ENCODE data around the gene DCPS.
"Not testable (repeated sequence)": the region's sequence is repeated elsewhere in the genome, so short reads cannot be mapped to it uniquely, and the experiment has no call there.

Gene DCPS

GRCh38 chr11:126383339-126384335 is 79.8 kb downstream of the DCPS start:
- no peak for DNase-seq (ENCODE audit: low spot score)

GRCh38 chr11:126384449-126385070 is 80.7 kb downstream of the DCPS start:
- DNase-seq (ENCODE audit: low spot score): no peak

DNA sequence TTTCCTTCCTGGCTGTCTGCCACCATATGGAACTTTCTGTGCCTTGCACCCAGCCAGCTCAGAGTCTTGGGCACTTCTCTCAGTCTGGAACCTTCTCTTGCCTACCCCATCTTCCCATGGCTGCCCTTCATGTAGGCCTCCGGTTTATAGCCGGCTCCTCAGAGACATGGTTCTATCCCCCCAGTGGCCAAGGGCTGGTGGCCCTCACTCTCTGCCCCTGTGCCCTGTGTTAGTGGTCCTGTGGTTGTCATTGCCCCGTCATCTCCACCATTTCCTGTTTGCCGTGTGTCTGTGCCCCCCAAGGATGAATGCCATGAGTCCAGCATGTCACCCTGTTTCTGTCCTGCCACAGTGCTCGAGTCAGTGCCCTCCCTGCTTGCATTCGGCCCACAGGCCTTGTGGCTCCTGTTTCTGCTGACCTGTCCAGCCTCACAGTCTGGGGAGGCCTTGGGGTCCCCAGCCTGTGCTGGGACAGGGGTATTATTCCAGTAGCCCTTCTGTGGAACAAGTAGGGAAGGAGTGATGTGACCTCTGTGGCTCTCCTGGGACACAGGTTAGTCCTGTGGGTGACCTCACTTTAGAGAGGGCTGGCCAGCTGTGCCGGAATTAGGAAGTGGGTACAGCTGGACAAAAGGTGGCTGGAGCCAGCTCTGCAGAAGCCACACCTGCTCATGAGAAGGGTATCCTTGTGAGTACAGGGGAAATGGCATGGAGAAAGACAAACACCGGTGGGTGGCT is 82.3 kb downstream of the DCPS start:
- no peak for DNase-seq (ENCODE audit: low spot score)

DNA sequence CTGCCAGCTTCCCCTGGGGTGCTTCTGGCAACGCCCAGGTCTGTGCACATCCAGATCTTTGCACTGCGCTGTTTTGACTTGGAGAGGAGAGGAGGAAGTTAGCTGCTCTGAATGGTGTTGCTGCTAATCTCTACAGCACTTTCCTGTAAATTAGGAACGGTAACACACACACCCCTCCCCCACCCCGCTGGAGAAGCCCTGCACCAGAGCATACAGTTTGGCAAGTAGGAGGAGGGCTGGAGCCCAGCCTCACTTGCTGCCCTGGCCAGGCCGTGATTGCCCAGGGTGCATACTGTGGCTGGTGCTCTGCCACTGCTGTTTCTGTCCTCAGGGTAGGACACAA is 82.8 kb downstream of the DCPS start:
- not testable (repeated sequence) for DNase-seq (ENCODE audit: low spot score)

DNA sequence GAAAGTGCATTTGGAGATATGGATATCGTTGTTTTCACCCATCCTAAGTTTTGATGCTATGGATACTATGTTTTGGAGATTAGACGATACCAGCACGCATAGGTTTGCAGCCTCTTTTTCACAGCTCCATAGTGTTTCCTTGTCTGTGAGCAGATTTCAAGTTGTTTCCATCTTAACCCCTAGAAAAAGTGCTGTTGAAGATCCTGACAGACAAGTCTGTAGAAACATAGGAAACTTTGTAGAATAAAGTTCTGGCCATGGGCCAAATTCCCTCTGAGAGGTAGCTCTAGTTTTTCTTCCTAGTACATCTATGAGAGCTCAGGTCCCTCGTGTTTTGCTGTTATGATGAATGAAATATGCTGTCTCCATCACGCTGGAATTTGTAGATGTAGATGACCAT is 84.0 kb downstream of the DCPS start:
- no peak for DNase-seq (ENCODE audit: low spot score)

DNA sequence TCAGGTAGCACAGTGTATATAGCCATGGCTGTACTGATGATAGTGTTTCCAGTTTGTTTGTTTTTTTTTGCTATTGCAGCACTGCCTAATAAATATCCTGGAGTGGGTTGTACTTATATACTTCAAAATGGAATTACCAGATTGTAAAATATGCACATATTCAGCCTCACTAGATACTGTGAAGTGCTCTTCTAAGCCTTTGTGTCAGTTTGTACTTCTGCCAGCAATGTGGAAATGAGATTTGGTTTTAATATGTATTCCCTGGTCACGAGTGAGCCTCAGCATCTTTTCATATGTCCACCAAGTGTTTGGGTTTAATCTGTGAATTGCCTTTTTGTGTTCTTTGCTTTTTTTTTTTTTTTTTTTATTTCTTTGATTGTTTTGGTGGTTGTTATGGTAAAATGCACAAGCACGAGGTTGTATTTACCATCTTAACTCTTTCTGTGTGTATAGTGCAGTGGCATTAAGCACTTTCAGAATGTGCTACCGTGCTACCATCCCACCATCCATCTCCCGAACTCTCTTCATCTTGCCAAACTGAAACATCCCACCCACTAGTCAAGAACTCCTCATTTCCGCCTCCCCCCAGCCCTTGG is 86.5 kb downstream of the DCPS start:
- DNase-seq (ENCODE audit: low spot score): no peak

- no peak for DNase-seq (ENCODE audit: low spot score)
Observed at GRCh38 chr11:126391286-126391954, 87.6 kb downstream of the DCPS start.

DNA sequence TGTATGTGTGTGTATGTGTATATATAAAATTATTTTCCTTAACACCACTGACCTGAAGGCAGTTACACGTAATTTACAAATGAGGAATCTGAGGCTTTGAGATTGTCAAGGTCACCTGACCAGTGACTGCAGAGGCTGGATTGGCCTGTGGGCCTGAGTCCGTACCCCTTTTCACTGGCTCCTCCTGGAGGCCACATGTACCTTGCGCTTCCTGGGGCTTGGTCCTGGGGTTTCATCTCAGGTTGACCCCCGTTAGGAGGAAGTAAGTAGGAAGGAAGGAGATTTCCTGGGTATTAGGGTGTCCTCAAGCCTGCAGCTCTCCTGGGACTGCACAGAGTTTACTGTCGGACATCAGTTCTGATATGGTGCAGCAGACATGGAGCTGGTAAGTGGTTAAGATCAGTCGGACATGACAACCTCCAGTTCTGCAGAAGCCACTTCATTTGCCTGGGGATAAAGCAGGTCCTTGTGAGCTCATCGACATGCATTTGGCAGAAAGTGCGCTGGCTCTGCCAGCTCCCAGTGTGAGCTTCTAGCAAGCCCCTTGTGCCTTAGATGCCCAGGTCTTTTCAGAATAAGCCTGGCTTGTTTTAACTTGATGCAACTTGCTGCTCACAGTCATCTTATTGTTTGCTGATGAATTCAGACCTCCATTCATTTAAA is 88.2 kb downstream of the DCPS start:
- DNase-seq (ENCODE audit: low spot score): no peak

DNA sequence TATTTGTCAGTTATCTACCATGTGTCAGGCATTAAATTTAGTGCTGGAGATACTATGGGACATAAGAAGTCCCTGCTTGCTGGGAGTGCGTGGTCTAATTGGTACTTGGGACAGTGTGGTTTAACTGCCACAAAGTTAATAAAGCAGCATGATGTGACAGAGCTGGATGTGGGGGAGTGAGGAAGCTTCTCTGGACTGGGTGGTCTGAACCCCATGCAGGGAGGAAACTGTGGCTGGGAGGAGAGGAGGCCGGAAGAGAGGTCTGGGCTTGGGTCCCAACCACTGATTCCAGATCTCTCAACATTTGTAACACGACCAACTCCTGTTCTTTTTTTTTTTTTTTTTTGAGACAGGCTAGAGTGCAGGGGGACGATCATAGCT is 88.8 kb downstream of the DCPS start:
- no peak for DNase-seq (ENCODE audit: low spot score)

- no peak for DNase-seq (ENCODE audit: low spot score)
Observed at GRCh38 chr11:126393143-126393542, 89.3 kb downstream of the DCPS start.

DNA sequence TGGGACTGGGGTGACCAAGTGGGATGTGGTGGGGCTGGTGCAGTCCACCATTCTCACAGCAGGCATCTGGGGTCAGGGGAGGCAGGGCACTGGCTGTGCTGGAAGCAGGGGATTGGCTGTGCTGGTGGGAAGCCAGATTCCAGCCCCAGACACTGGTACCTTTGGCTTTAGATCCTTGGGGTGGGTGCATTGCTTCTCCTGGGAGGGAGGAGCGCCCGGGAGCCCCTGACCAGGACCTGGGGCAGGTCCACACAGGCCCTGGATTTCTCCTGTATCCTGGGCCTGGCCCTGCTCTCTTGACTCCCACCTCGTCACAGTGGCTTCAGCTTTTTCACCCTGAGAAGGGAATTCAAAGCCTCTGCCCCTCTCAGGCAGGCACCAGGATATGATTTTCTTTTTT is 90.2 kb downstream of the DCPS start:
- DNase-seq (ENCODE audit: low spot score): no peak

- DNase-seq (ENCODE audit: low spot score): not testable (repeated sequence)
Observed at GRCh38 chr11:126394634-126395072, 90.8 kb downstream of the DCPS start.
